Thyroid gland (tissue), 4 donors: ENCODE results near the gene TSPAN15. TPM values are rescaled to one million over a fixed set of nuclear protein-coding genes. Genes with fewer than 3 reads are reported as not detected.

Experiments used
- DNase-seq, 2 donors: peaks; one replicate each; pipeline ENCODE4 v3.0.0-alpha.2; 2019
- H3K27ac ChIP-seq, 3 donors: fragments of 200-600 bp; sonication (generic); 1 replicate in 2 of 3; 2 replicates in 1 of 3; pipeline ENCODE4 v1.5.1; 2016 to 2019; ENCODE audit warnings: mild to moderate bottlenecking in 1 of 3, moderate library complexity in 1 of 3
- H3K27me3 ChIP-seq: fragments of 200-600 bp; sonication (generic); one replicate; pipeline ENCODE4 v1.5.1; 2019
- H3K36me3 ChIP-seq, 2 donors: fragments of 200-600 bp; sonication (generic); one replicate each; pipeline ENCODE4 v1.5.1; 2016 to 2019
- H3K4me1 ChIP-seq, 2 donors: fragments of 200-600 bp; sonication (generic); one replicate each; pipeline ENCODE4 v1.5.1; 2017 to 2019
- H3K4me3 ChIP-seq, 3 donors: fragments of 200-600 bp; sonication (generic); replicated peaks in 1 of 3; 1 replicate in 2 of 3; 2 replicates in 1 of 3; pipeline ENCODE4 v1.5.1; 2016; ENCODE audit warnings: mild to moderate bottlenecking in 1 of 3
- H3K9me3 ChIP-seq: fragments of 200-600 bp; sonication (generic); one replicate; pipeline ENCODE4 v1.5.1; 2017
- POLR2A ChIP-seq, 2 donors: fragments of 450-650 bp; IDR thresholded peaks; one replicate each; pipeline ENCODE4 v1.6.1; 2017; ENCODE audit warnings: antibody characterized with exemption in 2 of 2, mild to moderate bottlenecking in 2 of 2, moderate library complexity in 1 of 2
- WGBS, 2 donors: methylation state at CpG; one replicate each; pipeline ENCODE4 v1.1.5; 2017; 5-methylcytosine and 5-hydroxymethylcytosine counted together
- intact Hi-C: fragments of 100-400 bp; cut with DNase I; formaldehyde crosslinking; loops from one replicate; pipeline ENCODE4 v1.15.1; 2023
- total RNA-seq, 4 donors: library from RNA; depleted of rRNA; stranded (reverse); fragments of >200 nt; gene quantifications; one replicate each; pipeline ENCODE4 v1.2.3, GENCODE V29; 2016
- TF ChIP-seq, protein P1 (sequence below), 6 experiments: fragments of 200-600 bp in 3 of 6; fragments of 450-650 bp in 3 of 6; sonication (generic) in 3 of 6; IDR thresholded peaks; one replicate each; pipeline ENCODE4 v1.5.1; 2016 to 2019; ENCODE audit warnings: antibody characterized with exemption in 6 of 6, mild to moderate bottlenecking in 2 of 6, inconsistent platforms in 1 of 6, moderate library complexity in 1 of 6

TSPAN15 gene
- total RNA-seq, 4 donors from 2014 or later = 9.0 to 23.1 (median 17.2) TPM

DNA sequence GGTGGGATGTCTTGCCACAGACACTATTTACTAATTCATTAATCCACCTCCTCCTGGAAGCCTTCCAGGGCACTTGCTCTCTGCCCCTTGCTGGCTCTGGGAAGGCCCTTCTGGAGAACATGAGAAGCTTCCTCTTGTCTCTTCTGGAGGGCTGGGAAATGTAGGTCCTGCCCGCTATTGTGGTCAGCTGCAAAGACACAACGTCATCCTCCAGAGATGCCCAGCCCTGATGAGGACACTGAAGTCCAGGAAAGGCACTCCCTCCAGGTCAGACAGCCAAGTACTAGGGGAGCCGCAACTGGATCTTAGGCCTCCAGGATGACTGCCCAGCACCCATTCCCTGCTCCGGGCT lies 24.9 kb upstream of the TSPAN15 start:
- Histone ChIP-seq H3K4me3 (no peak overlapping the region), H3K36me3 (no peaks in the 10 kb centered on the region), H3K27me3 (no peaks in the 10 kb centered on the region), H3K27ac (no peak overlapping the region), H3K4me1 (no peaks in the 10 kb centered on the region), H3K9me3 (no peaks in the 10 kb centered on the region)
- DNase-seq = no peak
- TF ChIP-seq, protein P1, sequence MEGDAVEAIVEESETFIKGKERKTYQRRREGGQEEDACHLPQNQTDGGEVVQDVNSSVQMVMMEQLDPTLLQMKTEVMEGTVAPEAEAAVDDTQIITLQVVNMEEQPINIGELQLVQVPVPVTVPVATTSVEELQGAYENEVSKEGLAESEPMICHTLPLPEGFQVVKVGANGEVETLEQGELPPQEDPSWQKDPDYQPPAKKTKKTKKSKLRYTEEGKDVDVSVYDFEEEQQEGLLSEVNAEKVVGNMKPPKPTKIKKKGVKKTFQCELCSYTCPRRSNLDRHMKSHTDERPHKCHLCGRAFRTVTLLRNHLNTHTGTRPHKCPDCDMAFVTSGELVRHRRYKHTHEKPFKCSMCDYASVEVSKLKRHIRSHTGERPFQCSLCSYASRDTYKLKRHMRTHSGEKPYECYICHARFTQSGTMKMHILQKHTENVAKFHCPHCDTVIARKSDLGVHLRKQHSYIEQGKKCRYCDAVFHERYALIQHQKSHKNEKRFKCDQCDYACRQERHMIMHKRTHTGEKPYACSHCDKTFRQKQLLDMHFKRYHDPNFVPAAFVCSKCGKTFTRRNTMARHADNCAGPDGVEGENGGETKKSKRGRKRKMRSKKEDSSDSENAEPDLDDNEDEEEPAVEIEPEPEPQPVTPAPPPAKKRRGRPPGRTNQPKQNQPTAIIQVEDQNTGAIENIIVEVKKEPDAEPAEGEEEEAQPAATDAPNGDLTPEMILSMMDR (IDR thresholded peaks at IDR 0.05) = no peak
- no peak for TF ChIP-seq POLR2A (IDR thresholded peaks at IDR 0.05)
- intact Hi-C loops = loop anchor here (2.0 kb wide), 1 partner anchor 80 kb away; no protein-coding TSS in a partner anchor
- 87 to 94% methylated on average over 4 of the region's 4 CpGs for WGBS, 2 donors

DNA sequence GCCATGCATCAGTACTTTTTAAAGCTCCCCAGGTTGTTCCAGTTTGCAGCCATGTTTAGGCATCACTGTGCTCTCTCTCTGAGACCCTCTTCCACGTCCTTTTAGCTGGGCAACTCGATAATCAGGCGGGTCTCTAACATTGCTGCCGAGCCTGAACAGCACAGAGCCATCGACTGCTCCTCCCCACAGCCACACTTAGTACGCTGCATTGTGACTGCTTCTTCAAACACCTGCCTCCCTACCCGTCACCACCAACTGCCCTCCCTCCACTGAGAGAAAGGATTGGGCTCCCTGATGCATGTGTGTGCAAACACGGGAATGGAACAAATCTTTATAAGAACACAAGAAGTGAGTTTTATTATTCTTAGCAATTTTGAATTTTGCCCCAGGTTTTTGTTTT lies 23.1 kb upstream of the TSPAN15 start:
- intact Hi-C loops = no loop called here
- Histone ChIP-seq H3K27ac (no peak overlapping the region), H3K9me3 (no peaks in the 10 kb centered on the region), H3K27me3 (no peaks in the 10 kb centered on the region), H3K4me3 (no peak overlapping the region), H3K4me1 (no peaks in the 10 kb centered on the region), H3K36me3 (no peaks in the 10 kb centered on the region)
- TF ChIP-seq, protein P1 (IDR thresholded peaks at IDR 0.05) = no peak
- no peak for TF ChIP-seq POLR2A (IDR thresholded peaks at IDR 0.05)
- 39 to 41% methylated on average over 8 of the region's 8 CpGs for WGBS, 2 donors
- no peak for DNase-seq

DNA sequence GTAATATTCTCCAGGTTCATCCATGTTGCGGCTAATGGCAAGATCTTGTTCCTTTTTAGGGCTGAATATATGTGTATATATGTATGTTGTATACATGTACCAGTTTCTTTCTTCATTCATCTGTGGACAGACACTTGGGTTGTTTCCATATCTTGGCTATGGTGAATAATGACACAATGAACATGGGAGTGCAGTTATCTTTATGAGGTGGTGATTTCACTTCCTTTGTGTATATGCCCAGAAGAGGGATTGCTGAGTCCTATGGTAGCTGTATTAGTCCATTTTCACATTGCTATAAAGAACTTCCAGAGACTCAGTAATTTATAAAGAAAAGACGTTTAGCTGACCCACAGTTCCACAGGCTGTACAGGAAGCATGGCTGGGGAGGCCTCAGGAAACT lies 17.1 kb upstream of the TSPAN15 start:
- intact Hi-C loops = no loop called here
- TF ChIP-seq, protein P1 (IDR thresholded peaks at IDR 0.05) = no peak
- no peak for TF ChIP-seq POLR2A (IDR thresholded peaks at IDR 0.05)
- no peak overlapping the region for H3K27ac ChIP-seq
- DNase-seq = no peak
- H3K36me3 ChIP-seq = no peaks in the 10 kb centered on the region
- H3K9me3 ChIP-seq = no peaks in the 10 kb centered on the region
- H3K4me3 ChIP-seq = no peak overlapping the region
- no peaks in the 10 kb centered on the region for H3K27me3 ChIP-seq
- 78% methylated on average over 2 of the region's 2 CpGs for WGBS, 2 donors
- H3K4me1 ChIP-seq = peaks cover 0 to 8% of the 10 kb centered on the region in 2 donors

DNA sequence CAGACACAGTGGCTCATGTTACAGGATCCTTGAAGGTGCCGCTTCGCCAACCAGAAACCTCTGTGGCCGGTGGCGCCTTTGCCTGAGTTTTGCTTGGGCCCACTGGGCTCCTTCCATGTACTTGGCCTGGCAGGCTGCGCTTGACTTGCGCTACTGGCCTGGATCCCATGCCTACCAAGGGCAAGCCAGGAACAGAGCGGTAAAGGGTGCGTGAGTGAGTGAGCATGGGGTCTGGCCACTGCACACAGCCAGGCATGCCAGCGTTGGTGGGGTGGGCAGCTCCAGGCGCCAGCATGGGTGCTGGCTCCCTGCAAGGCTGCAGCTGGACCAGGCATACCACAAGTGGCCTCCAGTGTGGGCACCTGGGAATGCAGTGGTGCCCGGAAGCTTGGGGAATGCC lies 16.3 kb upstream of the TSPAN15 start:
- no peak for DNase-seq
- Histone ChIP-seq H3K4me1 (peaks cover 0 to 15% of the 10 kb centered on the region in 2 donors), H3K27ac (no peak overlapping the region), H3K9me3 (no peaks in the 10 kb centered on the region), H3K27me3 (no peaks in the 10 kb centered on the region), H3K4me3 (no peak overlapping the region), H3K36me3 (no peaks in the 10 kb centered on the region)
- intact Hi-C loops = no loop called here
- no peak for TF ChIP-seq POLR2A (IDR thresholded peaks at IDR 0.05)
- TF ChIP-seq, protein P1 (IDR thresholded peaks at IDR 0.05) = no peak
- 96 to 99% methylated on average over 10 to 11 of the region's 11 CpGs for WGBS, 2 donors

DNA sequence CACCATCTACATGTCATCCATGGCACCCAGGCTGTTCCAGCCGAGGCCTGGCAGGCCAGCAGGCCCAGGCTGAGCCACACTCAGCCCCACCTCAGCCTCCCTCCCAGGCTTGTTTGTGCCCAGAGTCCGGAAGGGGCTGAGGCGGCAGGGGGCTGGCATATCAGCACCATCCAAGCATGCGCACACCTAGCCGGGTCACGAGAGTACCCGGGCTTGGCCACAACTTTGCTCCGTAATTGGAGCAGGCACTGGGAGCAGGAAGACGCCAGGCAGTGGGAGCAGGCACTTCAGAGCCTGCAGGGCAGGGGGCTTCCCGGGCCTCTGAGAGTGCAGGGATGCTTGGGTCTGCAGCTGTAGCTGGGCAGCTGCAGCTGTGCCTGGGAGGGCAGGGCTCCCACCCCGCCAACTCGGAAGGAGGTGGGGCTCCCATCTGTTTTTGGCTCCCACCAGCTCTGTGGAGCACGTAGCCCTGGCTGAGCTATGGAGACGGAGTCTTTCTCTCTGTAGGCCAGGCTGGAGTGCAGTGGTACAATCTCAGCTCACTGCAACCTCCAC lies 15.2 kb upstream of the TSPAN15 start:
- H3K36me3 ChIP-seq = no peaks in the 10 kb centered on the region
- intact Hi-C loops = no loop called here
- H3K9me3 ChIP-seq = no peaks in the 10 kb centered on the region
- TF ChIP-seq, protein P1 (IDR thresholded peaks at IDR 0.05) = no peak
- TF ChIP-seq POLR2A (IDR thresholded peaks at IDR 0.05) = no peak
- peaks cover 0 to 16% of the 10 kb centered on the region in 2 donors for H3K4me1 ChIP-seq
- WGBS, 2 donors = 85 to 92% methylated on average over 6 to 12 of the region's 14 CpGs
- H3K27me3 ChIP-seq = no peaks in the 10 kb centered on the region
- DNase-seq = no peak
- H3K27ac ChIP-seq = no peak overlapping the region
- no peak overlapping the region for H3K4me3 ChIP-seq
